Ureter (tissue), 1 donor: ENCODE results near the gene FBXO36. TPM values are rescaled to one million over a fixed set of nuclear protein-coding genes. Genes with fewer than 3 reads are reported as not detected.

Experiments used
- DNase-seq: peaks from one replicate; pipeline ENCODE4 v3.0.0-alpha.2; 2020; ENCODE audit warnings: low spot score
- total RNA-seq: library from RNA; stranded (reverse); gene quantifications from one replicate; pipeline ENCODE4 v1.2.4, GENCODE V29; 2023
- donor health status: DM: yes; HTN: yes; CAD: no.

Gene FBXO36
- total RNA-seq, 1 donor from 2014 or later, result 3.4 TPM

DNA sequence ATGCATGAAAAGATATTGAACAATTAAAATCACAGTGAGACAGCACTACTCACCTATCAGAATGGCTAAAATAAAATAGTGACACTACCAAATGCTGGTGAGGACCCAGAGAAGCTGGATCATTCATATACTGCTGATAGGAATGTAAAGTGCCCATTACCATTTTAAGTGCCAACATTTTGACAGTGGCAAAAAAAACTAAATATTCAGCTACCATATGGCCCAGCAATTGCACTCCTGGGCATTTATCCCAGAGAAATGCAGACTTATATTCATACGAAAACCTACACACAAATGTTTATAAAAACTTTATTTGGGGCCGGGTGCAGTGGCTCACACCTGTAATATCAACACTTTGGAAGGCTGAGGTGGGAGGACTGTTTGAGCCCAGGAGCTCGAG is 47.6 kb downstream of the FBXO36 start:
- DNase-seq, result no peak

DNA sequence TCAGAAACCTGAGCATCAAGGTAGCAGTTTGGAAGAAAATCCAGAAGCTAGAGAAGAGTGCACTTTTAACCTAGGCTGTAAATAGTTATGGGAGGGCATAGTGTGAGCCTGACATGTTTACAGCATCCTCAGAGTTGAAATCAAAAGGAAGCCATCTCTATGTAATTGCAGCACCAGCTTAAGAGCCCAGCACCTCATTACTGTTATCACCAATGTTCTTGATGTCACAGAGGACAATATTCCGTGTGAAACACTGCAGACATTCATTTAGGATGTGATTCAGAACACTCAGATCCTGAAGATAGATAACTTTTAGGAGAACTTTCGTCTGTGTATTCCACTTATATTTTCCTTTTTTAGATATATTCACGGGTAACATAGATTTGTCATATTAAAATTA is 48.1 kb downstream of the FBXO36 start:
- no peak for DNase-seq

DNA sequence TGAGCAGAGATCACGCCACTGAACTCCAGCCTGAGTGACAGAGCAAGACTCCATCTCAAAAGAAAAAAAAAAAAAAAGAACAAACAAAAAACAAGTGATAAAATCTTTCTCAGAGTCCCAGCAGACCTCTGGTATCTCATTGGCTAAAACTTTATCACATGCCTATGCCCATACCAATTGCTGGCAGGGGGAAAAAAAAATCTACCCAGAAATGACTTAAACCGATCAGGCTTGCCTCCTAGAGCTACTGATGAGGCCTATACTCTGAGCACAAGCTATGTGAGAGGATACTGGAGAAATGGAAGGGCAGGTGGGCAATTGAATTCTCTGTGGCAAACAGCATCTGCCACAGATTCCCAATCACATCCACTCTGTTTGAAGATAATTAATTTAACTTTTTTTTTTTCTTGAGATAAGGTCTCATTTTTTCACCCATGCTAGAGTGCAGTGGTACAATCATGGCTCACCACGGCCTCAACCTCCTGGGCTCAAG is 49.0 kb downstream of the FBXO36 start:
- no peak for DNase-seq

DNA sequence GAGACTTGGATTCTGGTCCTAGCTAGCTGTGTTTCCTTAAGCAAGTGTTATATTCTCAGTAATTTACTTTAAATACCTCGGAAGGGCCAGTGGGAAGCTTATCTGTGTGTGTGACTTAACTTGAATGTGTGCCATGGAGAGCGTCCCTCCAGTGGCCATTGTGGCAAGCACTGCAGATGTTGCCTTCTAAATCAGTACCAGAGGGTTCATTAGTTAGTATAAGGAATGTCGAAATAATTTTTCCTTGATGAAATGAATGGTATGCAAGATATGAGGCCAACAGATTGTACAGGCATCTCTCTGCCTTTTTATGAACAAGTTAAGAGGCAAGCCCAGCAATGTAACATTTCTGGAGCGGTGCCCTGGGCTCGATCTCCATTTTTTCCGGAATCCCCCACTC is 52.0 kb downstream of the FBXO36 start:
- DNase-seq, result no peak

- peak; percentile 54 for DNase-seq
Observed at GRCh38 chr2:229980431-229981184, 58.3 kb downstream of the FBXO36 start.

GRCh38 chr2:229993236-229993635 is 70.9 kb downstream of the FBXO36 start:
- no peak for DNase-seq

GRCh38 chr2:229996320-229996719 is 74.0 kb downstream of the FBXO36 start:
- no peak for DNase-seq

DNA sequence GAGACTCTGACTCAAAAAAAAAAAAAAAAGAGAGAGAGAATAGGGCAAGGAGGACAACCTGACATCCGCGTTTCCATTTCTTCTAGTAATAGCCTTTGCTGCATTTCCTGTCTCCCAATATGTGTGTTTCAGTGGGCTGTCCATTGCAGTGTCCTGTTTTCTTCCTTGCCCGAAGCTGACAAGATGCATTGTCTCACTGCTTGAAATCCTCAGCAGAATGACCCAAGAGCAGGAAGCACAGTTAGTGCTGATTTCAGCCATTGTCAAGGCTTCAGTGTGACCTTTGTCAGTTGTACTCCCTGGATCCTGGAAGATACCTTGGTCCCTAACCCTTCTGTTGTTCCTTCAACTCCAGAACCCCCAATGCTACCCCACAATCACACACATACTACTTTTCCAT is 75.3 kb downstream of the FBXO36 start:
- no peak for DNase-seq

DNA sequence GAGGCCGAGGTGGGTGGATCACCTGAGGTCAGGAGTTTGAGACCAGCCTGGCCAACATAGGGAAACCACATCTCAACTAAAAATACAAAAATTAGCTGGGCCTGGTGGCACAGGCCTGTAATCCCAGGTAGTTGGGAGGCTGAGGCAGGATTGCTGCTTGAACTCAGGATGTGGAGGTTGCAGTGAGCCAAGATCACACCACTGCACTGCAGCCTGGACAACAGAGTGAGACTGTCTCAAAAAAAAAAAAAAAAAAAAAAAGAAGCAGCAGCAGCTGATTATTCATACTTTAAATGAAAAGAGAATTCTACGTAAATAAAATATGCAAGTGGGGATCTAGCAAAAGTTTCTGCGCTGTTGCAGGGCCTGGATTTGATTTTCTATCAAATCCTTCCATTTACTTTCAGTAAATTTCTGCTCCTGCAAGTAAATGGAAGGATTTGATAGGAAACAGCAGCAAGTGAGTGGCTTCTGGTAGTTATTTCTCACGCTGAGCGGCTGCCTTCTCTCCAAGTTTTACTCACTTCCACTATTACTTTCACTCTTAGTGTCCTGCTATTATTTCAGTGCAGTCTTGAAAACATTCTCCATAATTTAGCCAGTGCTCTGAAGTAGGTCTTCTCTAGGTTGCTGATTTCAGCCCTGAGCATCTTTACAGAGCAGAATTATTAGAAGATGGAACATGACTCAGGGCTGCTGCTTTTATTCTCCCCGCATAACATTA is 78.0 kb downstream of the FBXO36 start:
- no peak for DNase-seq

GRCh38 chr2:230007931-230008707 is 85.8 kb downstream of the FBXO36 start:
- peak; percentile 83 for DNase-seq

DNA sequence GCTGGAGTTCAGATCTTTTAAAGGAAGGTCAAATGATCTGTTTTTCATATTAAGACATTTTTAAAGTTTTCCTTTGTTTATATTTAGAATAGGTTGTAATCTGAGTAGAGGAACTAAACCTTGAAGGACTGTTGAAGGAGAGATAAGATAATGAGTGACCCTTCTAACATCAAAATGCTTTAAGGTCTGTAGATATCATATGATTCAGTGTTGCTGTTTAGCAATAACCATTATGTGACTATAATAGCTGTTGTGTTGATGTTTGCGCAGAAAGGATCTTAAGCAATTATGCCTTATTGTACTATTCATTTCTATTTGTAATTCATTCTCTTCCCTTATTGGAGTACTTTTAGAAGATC is 86.4 kb downstream of the FBXO36 start:
- no peak for DNase-seq

GRCh38 chr2:230010501-230010900 is 88.2 kb downstream of the FBXO36 start:
- DNase-seq, result no peak

- DNase-seq, result no peak
Observed at GRCh38 chr2:230011617-230012016, 89.3 kb downstream of the FBXO36 start.

GRCh38 chr2:230012267-230012884 is 90.1 kb downstream of the FBXO36 start:
- no peak for DNase-seq

- no peak for DNase-seq
Observed at GRCh38 chr2:230016844-230017243, 94.5 kb downstream of the FBXO36 start.

DNA sequence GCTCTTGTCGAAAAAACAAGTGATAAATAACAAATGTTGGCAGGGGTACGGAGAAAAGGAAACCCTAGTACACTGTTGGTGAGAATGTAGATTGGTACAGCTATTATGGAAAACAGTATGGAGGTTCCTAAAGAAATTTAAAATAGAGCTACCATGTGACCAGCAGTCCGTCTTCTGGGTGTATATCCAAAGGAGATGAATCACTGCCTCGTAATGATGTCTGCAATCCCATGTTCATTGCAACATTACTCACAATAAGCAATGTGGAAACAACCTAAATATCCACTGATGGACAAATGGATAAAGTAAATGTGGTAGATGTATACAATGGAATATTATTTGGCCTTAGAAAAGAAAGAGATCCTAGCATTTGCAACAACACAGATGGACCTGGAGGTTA is 95.8 kb downstream of the FBXO36 start:
- no peak for DNase-seq

- no peak for DNase-seq
Observed at GRCh38 chr2:230019742-230020141, 97.4 kb downstream of the FBXO36 start.

DNA sequence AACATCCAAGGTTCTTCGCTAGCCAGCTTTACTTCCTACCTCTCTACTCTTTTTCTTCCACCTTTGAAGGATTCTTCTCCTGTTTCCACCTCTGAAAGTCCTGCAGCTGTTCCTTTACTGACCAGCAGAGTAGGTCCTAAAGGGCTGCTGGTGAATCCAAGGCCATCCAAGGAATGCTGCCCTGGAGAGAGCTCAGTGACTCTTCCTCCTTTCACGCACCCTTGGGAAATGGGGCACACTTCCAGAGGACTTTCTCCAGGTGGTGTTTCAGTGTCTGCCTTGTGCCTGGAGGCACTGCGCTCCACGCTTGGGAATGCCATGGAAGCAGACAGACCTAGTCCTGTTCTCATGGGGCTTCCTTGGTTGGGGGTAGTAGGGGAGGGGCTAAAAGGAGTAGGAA is 101.0 kb downstream of the FBXO36 start:
- DNase-seq, result peak; percentile 9

GRCh38 chr2:230042195-230042594 is 119.9 kb downstream of the FBXO36 start:
- DNase-seq, result no peak

DNA sequence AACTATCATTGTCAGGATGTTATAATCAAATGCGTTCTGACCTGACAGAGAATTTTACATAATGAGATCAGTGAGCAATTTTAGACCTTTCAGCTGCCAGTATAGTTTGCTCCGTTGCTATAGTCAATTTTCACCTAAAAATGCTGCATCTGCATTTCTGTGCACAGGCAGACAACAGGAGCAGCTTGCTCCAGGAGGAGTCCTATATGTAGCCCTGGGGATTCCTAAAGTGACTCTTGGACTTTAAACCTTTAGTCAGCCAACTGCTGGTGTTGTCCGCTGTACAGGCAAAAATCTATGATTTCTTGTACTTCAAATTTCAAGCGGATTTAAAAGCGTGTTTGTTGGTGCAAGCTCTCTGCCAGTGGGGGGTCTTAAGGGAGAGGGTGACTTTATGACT is 120.7 kb downstream of the FBXO36 start:
- DNase-seq, result no peak

GRCh38 chr2:230043461-230043860 is 121.2 kb downstream of the FBXO36 start:
- DNase-seq, result no peak

DNA sequence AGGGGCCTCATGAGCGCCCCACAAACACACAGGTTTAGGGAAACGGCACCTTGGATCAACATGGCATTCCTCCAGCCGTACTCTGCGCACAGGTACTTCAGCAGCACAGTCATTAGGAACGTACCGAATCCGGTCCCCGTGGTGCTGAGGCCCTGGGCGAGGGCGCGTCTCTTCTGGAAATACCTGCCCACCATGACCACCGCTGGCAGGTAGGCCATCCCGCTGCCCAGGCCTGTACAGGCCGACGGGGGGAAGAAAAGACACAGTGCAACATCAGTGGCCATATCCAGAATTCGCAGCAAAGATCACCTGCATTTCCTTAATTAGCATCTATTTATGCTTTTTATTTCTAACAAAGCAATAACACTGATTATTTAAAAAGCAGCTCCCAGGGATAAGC is 124.2 kb downstream of the FBXO36 start:
- no peak for DNase-seq
